Measurements from ENCODE around the gene ABLIM3.

The ABLIM3 gene

GRCh38 chr5:149282027-149282965 lies 141.0 kb downstream of the ABLIM3 start:
- no peak for DNase-seq (ENCODE audit: low read depth in 2 of 2)

- no peak for DNase-seq (ENCODE audit: low read depth in 2 of 2)
These were observed 141.7 kb downstream of the ABLIM3 start for GRCh38 chr5:149282966-149283332.

GRCh38 chr5:149283626-149284480 lies 142.6 kb downstream of the ABLIM3 start:
- no peak for DNase-seq (ENCODE audit: low read depth in 2 of 2)

DNA sequence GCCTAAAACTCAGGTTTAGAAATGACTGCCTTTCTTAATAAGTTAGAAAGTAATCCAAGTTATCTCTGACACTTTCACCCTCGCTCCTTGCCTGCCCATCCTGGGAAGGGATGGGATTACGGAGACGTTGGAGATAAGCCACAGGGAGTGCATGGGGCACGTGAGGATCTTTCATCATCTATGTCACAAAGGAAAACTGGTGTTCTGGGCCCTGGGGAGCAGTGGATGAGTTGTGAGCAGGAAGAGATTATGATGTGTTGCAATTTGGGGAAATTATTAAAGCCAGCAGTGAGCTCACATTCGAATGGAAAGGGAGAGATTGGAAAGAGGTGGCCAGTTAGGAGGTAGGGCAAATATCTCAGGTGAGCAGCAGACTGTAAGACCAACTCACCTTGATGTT lies 143.2 kb downstream of the ABLIM3 start:
- no peak for DNase-seq (ENCODE audit: low read depth in 2 of 2)

DNA sequence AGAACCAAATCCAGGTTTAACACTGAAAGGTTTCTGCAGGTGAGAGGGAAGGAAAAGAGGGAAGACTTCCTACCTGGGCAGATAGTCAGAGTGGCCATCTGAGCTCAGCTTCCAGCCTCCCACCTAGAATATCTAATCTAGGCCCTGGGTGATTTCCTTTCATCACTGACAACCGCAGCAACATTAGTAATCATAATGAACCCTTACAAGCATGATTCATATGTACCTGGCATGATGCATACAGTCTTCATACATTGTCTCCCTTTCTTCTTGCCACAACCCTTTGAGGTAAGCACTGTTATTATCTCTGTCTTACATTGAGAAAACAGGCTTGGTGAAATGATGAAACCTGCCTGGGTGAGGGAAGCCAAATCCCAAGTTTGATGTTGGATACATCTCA lies 143.9 kb downstream of the ABLIM3 start:
- DNase-seq (ENCODE audit: low read depth in 2 of 2): no peak

- no peak for DNase-seq (ENCODE audit: low read depth in 2 of 2)
These were observed 147.1 kb downstream of the ABLIM3 start for GRCh38 chr5:149288436-149288835.

DNA sequence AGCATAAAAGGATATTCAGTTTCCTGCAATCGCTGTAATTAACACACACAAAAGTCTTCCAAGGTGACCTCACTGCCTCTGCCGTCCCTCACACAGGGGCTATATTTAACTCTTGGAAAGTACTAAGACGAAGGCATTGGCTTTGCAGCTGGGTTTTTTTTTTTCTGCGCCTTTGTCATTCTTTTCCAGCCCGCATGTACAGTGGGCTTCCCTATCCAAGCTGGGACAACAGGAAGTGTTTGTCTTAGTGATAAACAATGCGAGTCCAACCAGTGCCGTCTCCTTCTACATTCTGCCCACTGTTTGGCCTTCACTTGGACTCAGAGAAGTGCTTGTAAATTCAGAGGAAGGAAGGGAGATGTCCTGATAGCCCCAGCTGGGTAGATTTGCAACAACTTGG lies 148.0 kb downstream of the ABLIM3 start:
- DNase-seq (ENCODE audit: low read depth in 2 of 2): no peak

GRCh38 chr5:149294872-149295829 lies 153.9 kb downstream of the ABLIM3 start:
- no peak for DNase-seq (ENCODE audit: low read depth in 2 of 2)

DNA sequence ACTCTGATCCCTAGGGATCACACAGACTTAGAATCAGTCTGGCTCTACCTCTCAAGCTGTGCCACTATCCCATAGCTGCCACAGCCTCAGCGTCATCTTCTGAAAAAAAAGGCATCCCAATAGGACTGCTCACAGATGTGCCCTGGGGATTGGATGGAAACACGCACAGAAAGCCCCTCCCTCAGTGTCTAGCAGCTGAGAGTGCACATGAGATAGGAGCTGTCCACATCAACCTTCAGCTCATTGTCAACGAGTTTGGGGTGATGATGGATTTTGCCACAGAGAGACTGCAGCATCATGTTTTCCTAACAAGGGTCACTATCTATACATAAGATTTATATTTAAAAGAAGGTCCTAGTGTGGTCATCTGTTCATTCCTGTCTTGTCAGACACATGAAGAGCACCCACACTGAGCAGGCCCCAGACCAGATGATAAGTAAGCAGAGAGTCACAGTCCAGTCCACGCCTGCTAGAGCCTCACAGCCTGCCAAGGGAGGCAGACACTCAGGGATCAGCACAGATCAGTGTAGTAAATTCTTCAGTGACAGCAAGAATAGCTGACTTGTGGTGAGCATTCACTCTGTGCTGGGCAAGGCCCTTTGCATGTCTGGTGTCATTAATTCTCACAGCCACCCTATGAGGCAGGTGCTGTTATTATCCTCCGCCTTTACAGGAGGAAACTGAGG lies 156.2 kb downstream of the ABLIM3 start:
- no peak for DNase-seq (ENCODE audit: low read depth in 2 of 2)

DNA sequence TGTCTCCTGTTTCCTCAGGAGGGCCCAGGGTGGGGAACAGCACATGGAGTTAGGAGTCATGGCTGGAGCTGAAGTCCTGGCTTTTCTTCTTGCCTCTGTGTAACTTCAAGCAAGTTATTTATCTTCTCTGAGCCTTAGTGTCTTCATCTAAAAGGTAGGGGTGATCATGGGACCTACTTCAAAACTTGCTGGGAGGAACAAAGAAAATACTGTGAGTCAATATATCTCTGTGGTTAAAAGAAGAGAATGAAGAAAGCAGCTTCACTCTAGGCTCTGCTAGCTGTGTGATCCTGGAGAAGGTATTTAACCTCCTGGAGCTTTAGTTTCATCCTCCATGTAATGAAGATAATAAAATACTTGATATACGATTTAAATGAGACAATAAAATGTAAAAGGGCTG lies 156.9 kb downstream of the ABLIM3 start:
- DNase-seq (ENCODE audit: low read depth in 2 of 2): no peak

- DNase-seq (ENCODE audit: low read depth in 2 of 2): no peak
These were observed 157.6 kb downstream of the ABLIM3 start for GRCh38 chr5:149298842-149299404.

DNA sequence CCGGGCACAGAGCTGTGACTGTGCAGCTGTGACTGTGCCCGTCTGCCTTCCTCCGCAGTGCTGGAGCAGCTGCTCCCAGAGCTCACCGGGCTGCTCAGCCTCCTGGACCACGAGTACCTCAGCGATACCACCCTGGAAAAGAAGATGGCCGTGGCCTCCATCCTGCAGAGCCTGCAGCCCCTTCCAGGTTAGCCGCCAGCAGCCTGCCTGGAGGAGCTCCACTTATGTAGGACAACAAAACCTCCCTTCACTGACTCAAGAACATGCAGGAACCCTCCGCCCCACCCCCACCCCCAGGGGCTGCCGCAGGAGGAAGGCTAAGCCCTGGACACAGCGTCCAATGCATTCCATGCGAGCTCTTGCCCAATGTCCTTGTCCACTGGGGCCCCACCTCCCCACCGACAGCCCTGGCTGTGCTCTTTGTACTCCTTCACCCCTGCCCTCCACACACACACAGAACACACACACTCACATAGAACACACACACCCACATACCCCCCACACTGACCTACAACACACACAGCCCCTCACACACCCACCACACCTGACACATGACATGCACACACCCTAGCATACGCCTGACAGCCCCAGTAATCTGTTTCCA lies 158.3 kb downstream of the ABLIM3 start:
- no peak for DNase-seq (ENCODE audit: low read depth in 2 of 2)

GRCh38 chr5:149300441-149300840 lies 159.1 kb downstream of the ABLIM3 start:
- no peak for DNase-seq (ENCODE audit: low read depth in 2 of 2)

- no peak for DNase-seq (ENCODE audit: low read depth in 2 of 2)
These were observed 159.9 kb downstream of the ABLIM3 start for GRCh38 chr5:149301049-149301743.

DNA sequence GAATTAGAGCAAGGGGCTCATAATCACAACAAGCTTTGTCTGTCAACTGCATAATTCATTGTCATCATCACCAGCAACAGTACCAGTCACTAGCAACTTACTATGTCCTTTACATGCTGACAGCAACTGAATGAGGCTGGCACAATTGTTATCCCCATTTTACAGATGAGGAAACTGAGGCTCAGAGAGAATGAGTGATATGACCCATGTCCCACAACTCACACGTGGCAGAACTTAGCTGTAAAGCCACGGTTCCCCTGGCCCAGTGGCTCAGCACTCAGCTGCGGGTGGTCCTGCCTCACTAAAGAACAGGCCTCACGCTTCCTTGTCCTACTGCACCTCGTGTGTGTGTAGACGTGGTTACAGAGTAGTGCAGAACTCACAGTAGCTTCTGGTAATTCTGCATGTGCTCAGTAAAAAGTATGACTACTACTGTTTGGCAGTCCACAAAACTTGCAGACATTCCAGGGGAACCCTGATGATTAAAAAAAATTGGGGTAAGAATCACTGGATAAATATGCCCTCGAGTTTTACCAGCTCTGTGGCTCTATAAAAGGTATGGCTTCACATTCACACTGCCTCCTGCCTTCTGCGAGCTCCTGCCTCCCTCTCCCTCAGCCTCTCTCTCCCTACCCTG lies 160.6 kb downstream of the ABLIM3 start:
- no peak for DNase-seq (ENCODE audit: low read depth in 2 of 2)

- DNase-seq (ENCODE audit: low read depth in 2 of 2): no peak
These were observed 161.3 kb downstream of the ABLIM3 start for GRCh38 chr5:149302641-149303040.

- no peak for DNase-seq (ENCODE audit: low read depth in 2 of 2)
These were observed 161.9 kb downstream of the ABLIM3 start for GRCh38 chr5:149303210-149303609.

DNA sequence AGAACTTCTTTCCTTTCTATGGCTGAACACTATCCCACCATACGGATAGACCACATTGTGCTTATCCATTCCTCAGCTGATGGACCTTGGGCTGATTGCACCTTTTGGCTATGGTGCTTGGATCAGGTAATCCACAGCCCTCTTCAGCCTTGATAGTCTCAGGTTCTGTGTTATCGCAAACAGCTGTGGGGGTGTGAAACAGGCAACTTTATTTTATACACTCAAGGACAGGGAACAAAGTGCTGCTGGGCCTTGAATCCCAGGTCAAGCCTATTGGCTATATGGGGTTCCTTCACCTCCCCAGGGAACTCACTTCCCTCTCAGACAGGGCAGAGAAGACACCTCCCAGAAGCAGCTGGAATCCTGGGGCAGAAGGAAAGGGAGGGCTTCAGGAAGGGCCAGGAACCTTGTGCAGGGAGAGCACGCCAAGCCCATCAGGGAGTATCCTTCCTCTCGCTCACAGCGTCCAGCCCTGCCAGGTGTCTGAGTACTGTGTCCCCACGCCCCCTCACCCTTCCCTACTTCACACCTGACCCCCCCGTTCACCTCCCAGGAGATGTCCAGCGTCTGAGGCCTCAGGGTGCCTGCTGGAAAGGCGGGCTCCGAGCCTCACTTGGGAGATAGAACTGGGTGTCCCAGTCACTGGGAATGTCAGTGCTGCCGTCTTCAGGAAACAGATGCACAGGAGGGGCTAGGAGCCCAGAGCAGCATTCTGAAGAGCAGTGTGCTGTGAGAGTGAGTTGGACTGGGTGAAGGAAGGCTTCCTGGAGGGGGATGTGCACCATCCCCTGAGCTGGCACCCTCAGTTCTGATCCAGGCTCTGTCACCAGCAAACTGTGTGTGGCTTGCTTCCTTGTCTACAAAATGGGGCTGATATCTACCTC lies 163.1 kb downstream of the ABLIM3 start:
- no peak for DNase-seq (ENCODE audit: low read depth in 2 of 2)
